Activated T-cell treated with anti-CD3 and anti-CD28 coated beads, Interleukin-2, amount 50 U/mL, for 1 hour (primary cell): ENCODE results near the gene RAD54L.
"Not testable (repeated sequence)": the region's sequence is repeated elsewhere in the genome, so short reads cannot be mapped to it uniquely, and the experiment has no call there.

Experiments used
- DNase-seq: peaks from one replicate; pipeline ENCODE4 v3.0.0-alpha.2; 2020

The RAD54L gene

GRCh38 chr1:46325285-46326076 is 77.9 kb downstream of the RAD54L start:
- not testable (repeated sequence) for DNase-seq
